NCI-H510A treated with DMSO at 0.1 percent for 48 hours (cell line): ENCODE data around the gene TAF6L.
"Not testable (repeated sequence)": the region's sequence is repeated elsewhere in the genome, so short reads cannot be mapped to it uniquely, and the experiment has no call there.

Source experiments
- DNase-seq: peaks from one replicate; lab custom pipeline; 2025; lab: John Stamatoyannopoulos, UW

The TAF6L gene

GRCh38 chr11:62805961-62806441, 34.8 kb downstream of the TAF6L start:
- no peak for DNase-seq

DNA sequence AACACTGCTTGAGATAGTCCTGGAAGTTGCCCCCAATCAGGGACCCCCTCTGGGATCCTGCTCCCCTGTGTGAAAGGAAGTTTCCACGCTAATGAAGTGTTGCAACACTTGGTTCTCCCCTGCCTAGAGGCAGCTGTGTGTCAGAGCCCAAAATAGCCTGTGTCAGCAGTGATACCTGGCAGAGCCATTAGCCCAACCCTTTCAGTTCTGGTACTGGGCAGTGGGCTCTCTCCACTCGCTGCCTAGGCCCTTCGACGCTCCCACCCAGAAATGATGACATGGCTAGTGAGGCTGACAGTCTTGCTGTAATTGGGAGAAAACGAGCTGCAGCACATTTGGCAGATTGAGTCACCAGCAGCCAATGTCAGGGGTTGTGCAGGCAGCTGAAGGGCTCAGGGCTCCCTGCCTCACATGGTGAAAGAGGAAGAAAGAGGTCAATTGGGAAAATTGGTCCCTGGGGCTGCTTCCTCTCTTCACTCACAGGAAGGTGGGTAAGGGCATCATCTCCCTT, 35.5 kb downstream of the TAF6L start:
- DNase-seq: no peak

DNA sequence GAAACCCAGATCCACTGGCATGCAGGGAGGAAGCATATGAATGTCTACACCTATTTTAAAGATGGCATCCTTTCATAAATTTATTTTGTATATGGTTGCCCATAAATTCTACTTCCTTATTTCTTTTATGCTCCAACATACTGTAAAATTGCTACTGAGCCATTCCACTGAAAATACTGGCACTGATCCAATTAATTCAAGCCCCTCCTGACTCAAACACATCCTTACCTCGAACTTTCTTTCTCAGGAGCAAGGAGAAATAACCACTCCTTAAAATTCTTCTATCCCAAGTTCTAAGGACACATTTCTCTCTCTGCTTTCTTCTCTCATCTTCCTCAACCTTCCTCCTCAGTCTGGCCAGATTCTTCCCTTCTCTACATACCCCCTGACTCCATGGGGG, 39.6 kb downstream of the TAF6L start:
- no peak for DNase-seq

DNA sequence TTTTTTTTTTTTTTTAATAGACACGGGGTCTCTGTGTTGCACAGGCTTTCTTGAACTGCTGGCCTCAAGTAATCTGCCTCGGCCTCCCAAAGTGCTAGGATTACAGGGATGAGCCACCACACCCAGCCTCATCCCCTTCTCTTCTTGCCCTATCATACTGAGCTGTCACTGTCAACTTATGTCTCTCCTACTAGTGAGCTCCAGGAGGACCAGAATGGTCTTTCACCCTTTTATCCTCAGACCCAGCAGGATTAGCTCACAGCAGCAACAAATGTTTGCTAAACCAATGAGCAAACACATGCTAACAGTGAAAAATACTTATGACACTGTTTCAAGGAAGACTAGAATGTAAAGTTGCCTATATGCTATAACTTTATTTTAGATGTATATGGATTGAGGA, 40.5 kb downstream of the TAF6L start:
- no peak for DNase-seq

GRCh38 chr11:62816557-62816956, 45.4 kb downstream of the TAF6L start:
- DNase-seq: no peak

GRCh38 chr11:62817129-62817528, 45.9 kb downstream of the TAF6L start:
- no peak for DNase-seq

GRCh38 chr11:62823677-62824076, 52.5 kb downstream of the TAF6L start:
- no peak for DNase-seq

GRCh38 chr11:62828130-62828529, 56.9 kb downstream of the TAF6L start:
- DNase-seq: not testable (repeated sequence)

DNA sequence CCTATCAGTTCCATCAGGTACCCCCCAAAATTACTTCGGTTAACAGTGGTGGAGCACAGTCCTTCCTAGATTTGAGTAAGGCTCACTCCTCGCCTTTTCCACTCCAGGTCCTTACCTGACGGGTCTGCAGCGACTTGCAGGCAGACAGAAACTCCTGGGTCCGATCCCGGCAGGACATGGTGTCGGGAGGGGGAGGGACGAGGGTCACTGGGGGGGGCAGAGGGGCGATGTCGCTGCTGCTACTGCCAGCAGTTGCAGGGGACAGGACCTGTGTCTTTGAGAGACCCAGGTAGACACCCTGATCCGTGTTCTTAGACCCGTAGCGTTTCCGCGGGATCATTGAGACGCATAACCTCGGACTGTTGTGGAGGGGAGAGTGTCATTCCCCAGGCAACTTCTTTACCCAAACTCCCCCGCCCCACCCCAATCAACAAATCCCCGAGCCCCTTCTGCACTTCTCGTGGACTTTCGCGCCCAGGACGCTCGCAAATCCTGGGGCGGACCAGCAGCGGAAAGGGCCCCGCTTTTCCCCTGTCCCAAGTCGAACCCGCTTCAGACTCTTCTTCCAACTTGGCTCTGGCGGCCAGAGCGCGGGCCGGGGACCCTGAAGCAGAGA, 59.8 kb downstream of the TAF6L start:
- no peak for DNase-seq

DNA sequence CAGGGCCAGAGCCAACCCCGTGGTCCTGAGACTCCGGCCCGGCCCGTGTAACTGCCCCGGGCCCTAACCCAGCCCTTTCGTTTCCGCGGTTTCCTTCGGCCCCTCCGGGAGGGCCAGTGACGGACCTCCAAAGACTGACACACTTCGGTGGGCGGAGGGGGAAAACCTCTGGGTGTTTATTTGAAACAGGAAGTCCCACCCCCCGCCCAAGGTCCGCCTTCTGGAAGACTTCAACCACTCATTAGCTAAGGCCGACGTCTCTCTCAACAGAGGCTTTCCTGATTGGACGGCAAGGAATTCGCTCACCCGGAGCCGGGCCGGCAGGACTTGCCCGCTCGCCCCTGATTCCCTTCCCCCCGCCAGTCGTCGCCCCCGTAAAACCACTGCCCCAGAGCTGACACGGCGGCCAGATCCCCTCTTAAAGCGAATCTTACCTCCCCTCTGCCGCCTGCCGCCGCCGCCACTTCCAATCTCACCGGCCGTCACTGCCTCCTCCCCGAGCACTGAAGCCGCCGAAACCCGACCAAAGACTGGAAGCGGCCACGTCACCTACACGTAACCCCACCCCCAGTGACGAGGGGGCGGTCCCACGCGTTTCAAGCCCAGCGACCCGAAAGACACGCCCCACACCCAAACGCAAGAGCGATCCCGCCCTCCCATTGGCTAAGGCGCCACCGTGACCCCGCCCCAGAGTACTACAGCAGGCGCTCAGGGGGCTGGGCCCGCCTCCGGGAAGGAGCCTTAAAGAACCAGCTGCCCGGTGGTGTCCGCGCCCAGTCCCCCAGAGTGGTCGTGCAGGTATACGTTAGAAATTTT, 60.5 kb downstream of the TAF6L start, which contains the start of gene STX5:
Gene STX5, minus strand, starts transcription at position 532 of the 816 bp plus-strand sequence. CDS start 808 bp downstream, outside the sequence.
- DNase-seq: peak; percentile 98

- DNase-seq: no peak
Measured at GRCh38 chr11:62832336-62833234, 61.4 kb downstream of the TAF6L start, which contains the start of gene TEX54. Gene TEX54, minus strand, starts transcription at chr11:62832841.

- DNase-seq: no peak
Measured at GRCh38 chr11:62835336-62835735, 64.1 kb downstream of the TAF6L start.
